Astrocyte of the spinal cord (primary cell): ENCODE results near the gene CCT8.
A peak's percentile ranks its signal among the peaks of the same experiment; 100 is the strongest.

Experiments
- DNase-seq: peaks from one replicate; pipeline ENCODE4 v3.0.0; 2011; ENCODE audit warnings: low read depth, low spot score
- H3K4me3 ChIP-seq: 2 replicates; pipeline ENCODE4 v1.5.1; 2011; ENCODE audit warnings: low read depth, mild to moderate bottlenecking, low read length, moderate library complexity
- in situ Hi-C: cut with HindIII; loops from 2 replicates; pipeline ENCODE4 v1.10.0; 2017; ENCODE audit warnings: low sequenced_read_pairs
- TF ChIP-seq, protein P1 (sequence below): IDR thresholded peaks from 2 replicates; pipeline ENCODE4 v1.5.1; 2012; ENCODE audit warnings: low read depth, mild to moderate bottlenecking, low read length, inconsistent platforms

CCT8 gene

DNA sequence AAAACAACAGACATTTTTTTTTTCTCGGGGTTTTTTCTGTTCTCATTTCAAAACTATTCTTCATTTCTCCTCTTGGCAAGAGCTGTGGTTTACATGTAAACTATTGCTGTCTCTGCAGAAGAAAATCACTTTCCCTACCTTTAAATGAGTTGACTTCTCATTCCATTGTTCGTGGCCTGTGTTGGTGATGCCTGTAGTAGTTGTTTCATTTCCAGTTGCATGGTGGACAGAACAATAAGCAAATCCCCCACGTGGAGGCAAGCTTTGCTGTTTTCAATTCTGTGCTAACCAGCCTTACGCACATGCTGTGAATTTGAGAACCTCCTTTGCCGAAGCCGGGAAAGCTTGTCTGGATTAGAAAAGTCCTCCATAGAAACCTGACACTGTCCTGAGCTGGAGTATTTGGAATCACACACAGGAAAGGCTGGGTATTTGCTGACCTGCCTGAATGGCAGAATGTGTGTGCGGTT lies 30.8 kb upstream of the CCT8 start:
- TF ChIP-seq, protein P1, sequence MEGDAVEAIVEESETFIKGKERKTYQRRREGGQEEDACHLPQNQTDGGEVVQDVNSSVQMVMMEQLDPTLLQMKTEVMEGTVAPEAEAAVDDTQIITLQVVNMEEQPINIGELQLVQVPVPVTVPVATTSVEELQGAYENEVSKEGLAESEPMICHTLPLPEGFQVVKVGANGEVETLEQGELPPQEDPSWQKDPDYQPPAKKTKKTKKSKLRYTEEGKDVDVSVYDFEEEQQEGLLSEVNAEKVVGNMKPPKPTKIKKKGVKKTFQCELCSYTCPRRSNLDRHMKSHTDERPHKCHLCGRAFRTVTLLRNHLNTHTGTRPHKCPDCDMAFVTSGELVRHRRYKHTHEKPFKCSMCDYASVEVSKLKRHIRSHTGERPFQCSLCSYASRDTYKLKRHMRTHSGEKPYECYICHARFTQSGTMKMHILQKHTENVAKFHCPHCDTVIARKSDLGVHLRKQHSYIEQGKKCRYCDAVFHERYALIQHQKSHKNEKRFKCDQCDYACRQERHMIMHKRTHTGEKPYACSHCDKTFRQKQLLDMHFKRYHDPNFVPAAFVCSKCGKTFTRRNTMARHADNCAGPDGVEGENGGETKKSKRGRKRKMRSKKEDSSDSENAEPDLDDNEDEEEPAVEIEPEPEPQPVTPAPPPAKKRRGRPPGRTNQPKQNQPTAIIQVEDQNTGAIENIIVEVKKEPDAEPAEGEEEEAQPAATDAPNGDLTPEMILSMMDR: peak; percentile 20
- no peak overlapping the region for H3K4me3 ChIP-seq
- in situ Hi-C loops: no loop called here
- DNase-seq: no peak

DNA sequence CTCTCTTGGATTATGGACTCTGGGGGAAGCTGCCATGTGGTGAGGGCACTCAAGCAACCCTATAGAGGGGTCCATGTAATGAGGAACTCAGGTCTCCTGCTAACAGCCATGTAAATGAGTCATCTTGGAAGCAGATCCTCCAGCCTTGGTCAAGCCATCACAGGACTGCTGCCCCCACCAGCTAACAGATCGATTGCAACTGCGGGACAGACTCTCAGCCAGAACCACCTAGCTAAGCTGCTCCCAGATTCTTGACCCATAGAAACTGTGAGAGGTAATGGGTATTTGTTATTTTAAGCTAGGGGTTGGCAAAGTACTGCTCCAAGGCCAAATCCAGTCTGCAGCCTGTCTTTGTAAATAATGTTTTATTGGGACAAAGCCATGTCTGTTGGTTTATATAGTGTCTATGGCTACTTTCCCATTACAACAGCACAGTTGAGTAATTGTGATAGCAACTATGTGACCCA lies 29.4 kb upstream of the CCT8 start:
- in situ Hi-C loops: no loop called here
- TF ChIP-seq, protein P1: no peak

DNA sequence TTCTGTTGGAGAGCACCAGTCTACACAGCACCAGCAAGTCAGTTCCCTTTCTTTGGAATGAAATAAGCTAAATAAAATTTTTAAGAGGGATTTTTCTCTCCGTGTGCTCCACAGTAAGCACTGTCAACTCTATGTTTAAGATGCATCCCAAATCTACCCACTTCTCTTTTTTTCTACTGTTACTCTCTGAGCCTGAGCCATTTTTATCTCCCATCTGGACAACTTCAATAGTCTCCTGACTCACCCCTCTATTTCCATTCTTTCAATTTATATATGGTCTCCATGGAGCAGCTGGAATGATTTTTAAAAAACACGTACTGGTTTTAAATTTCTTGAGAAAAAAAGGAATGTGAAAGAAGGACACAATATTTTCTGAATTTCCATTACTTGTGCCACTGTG lies 24.7 kb upstream of the CCT8 start:
- TF ChIP-seq, protein P1: no peak
- no peak overlapping the region for H3K4me3 ChIP-seq
- in situ Hi-C loops: no loop called here
- no peak for DNase-seq

More for the DNA sequence above, 29.4 kb upstream of the CCT8 start:
- no peak overlapping the region for H3K4me3 ChIP-seq
- peak; percentile 50 for DNase-seq

DNA sequence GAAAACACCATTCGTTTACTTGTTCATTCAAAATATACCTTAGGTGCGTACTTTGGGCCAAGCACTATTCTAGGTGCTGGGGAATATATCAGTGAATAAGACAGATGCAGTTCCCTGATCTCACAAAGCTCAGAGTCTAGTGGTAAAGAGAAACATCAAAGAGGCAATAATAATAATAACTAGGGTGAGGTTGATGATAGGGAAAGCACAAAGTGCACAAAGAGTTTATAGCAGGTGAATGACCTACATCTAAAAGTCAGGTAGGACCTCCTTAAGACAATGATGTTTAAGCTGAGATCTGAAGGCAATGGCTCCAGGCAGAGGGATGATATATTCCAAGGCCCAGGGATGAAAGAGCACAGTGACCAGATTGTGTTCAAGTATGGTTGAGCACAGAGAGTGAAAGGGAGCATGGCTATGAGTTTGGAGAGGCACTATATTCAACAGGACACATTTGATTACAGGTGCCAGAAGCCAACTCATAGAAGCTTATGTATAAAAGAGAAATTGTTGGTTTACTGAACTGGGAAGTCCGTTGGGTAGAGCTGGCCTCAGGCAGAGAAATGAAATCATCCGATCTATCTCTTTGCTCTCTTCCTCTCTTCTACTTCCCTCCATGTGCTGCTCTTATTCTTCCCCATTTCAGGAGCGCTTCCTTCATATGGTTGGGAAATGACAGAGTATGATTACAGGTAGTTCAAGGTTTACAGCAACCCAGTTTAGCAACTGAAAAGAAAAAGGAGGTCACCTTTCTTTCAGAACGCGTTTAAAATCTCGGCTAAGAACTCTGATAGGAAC lies 23.0 kb upstream of the CCT8 start:
- in situ Hi-C loops: no loop called here
- no peak overlapping the region for H3K4me3 ChIP-seq

DNA sequence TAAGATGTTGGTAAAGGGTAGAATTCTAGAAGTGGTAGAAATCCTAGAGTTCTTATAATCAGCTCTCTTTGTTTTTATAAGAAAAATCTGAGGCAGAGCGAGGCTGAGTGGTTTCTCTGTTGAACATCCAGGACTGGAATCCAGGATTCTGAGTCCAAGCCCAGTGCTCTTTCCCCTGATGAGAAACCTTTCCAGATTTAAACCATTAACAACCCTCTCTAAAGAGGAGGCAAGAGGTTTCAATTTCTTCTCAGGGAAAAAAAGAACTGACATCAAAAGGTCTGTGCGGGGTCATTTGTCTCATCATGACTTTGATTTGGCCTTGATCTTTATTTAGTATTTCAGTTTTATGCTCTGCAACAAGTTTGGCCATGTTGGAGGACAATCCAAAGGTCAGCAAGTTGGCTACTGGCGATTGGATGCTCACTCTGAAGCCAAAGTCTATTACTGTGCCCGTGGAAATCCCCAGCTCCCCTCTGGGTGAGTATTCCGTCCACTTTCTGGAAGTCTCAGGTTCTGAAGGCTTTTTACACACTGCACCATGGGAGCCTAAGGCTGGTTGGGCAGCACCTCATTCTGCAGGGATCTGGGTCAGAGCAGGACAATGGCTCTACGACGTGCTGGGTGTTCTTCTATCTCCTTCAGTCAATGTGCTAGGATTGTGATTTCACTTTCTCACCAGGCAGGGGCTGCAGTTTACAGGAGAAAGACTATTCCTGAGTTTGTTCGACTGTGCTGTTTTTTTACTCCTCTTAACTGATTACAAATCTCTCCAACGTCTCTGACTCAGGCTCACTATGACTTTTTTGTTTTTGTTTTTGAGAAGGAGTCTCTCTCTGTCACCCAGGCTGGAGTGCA lies 18.9 kb upstream of the CCT8 start:
- H3K4me3 ChIP-seq: no peak overlapping the region
- DNase-seq: peak; percentile 68
- TF ChIP-seq, protein P1: peak; percentile 34
- in situ Hi-C loops: no loop called here

More for the DNA sequence above, 23.0 kb upstream of the CCT8 start:
- no peak for DNase-seq
- TF ChIP-seq, protein P1: no peak

DNA sequence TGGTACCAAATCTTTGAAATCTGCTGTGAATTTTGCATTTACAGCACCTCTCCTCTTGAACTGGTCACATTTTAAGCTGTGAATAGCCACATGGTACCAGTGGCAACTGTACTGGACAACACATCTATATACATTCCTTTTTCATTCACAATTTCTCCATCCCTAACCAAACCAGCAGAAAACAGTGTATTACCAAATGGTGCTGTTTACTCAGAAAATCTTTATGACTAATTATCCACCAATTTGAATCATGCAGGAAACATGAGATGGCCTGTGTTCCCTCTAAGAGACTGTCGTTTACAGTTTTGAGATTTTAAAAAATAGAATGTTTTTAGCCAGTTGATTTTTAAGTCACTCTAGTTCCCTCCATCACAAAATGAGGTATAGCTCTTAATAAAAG lies 17.6 kb upstream of the CCT8 start:
- TF ChIP-seq, protein P1: no peak
- no peak overlapping the region for H3K4me3 ChIP-seq
- DNase-seq: peak; percentile 64
- in situ Hi-C loops: no loop called here
